IMR-90 (cell line): Measurements from ENCODE around the gene ACAD11. TPM values are rescaled to one million over a fixed set of nuclear protein-coding genes. Genes with fewer than 3 reads are reported as not detected.

Experiments
- ATAC-seq: fragments of 200-7000 bp; cut with Tn5 transposase; 2 replicates; pipeline ENCODE4 v1.9.1; 2020; ENCODE audit warnings: low read depth, mild to moderate bottlenecking, moderate library complexity
- BruUV-seq: library from RNA; stranded (reverse); fragments of 400-500 nt; replicated peaks from 2 replicates; lab custom pipeline; 2021; lab: Mats Ljungman, UMichigan
- CTCF ChIA-PET: fragments of 300-600 bp; formaldehyde crosslinking; extraction: SDS; loops from one replicate; lab custom pipeline; 2021; ENCODE audit warnings: antibody characterized with exemption; lab: Yijun Ruan, JAX
- POLR2A ChIA-PET: fragments of 300-600 bp; sonication (Branson Sonifier 250); formaldehyde crosslinking; loops from one replicate; lab custom pipeline; 2022; ENCODE audit warnings: antibody characterized with exemption; ENCODE audit not compliant: unreplicated experiment; lab: Charles Lee
- DNase-seq: peaks from one replicate; pipeline ENCODE4 v3.0.0; 2013
- H2AFZ ChIP-seq: replicated peaks from 2 replicates; pipeline ENCODE3; 2013; ENCODE audit warnings: low read length, mild to moderate bottlenecking; ENCODE audit not compliant: poor library complexity
- H2AK5ac ChIP-seq: 2 replicates; pipeline ENCODE4 v1.6.1; 2013; ENCODE audit warnings: low read depth, low read length, inconsistent platforms
- H2AK9ac ChIP-seq: replicated peaks from 2 replicates; pipeline ENCODE3; 2013; ENCODE audit warnings: mild to moderate bottlenecking, low read depth, low read length, moderate library complexity; ENCODE audit not compliant: poor library complexity
- H2BK120ac ChIP-seq: 2 replicates; pipeline ENCODE4 v1.6.1; 2013; ENCODE audit warnings: low read depth, low read length, inconsistent platforms
- H2BK15ac ChIP-seq: 3 replicates; pipeline ENCODE4 v1.6.1; 2013; ENCODE audit warnings: low read depth, low read length, inconsistent platforms
- H2BK20ac ChIP-seq: 2 replicates; pipeline ENCODE4 v1.6.1; 2013; ENCODE audit warnings: low read depth, mild to moderate bottlenecking, inconsistent platforms, low read length, moderate library complexity
- H2BK5ac ChIP-seq: 2 replicates; pipeline ENCODE4 v1.6.1; 2013; ENCODE audit warnings: mild to moderate bottlenecking, low read depth, low read length, inconsistent platforms; ENCODE audit not compliant: poor library complexity, severe bottlenecking
- H3K14ac ChIP-seq: replicated peaks from 2 replicates; pipeline ENCODE4 v1.6.1; 2013; ENCODE audit warnings: low read depth, low read length, inconsistent platforms
- H3K18ac ChIP-seq: 2 replicates; pipeline ENCODE4 v1.6.1; 2013; ENCODE audit warnings: low read depth, low read length, control low read depth
- H3K23ac ChIP-seq: 2 replicates; pipeline ENCODE4 v1.6.1; 2013; ENCODE audit warnings: low read depth, low read length, inconsistent platforms
- H3K27ac ChIP-seq: 2 replicates; pipeline ENCODE4 v1.5.1; 2013; ENCODE audit warnings: mild to moderate bottlenecking, control low read depth, low read length; ENCODE audit not compliant: insufficient read depth
- H3K27me3 ChIP-seq: 2 replicates; pipeline ENCODE4 v1.6.1; 2013; ENCODE audit warnings: low read length; ENCODE audit not compliant: control insufficient read depth, insufficient read depth
- H3K36me3 ChIP-seq: 2 replicates; pipeline ENCODE4 v1.6.1; 2013; ENCODE audit warnings: low read length, mixed read lengths; ENCODE audit not compliant: control insufficient read depth, insufficient read depth
- H3K4ac ChIP-seq: 2 replicates; pipeline ENCODE4 v1.6.1; 2013; ENCODE audit warnings: low read depth, low read length, inconsistent platforms
- H3K4me1 ChIP-seq: 2 replicates; pipeline ENCODE4 v1.6.1; 2013; ENCODE audit warnings: low read length, mixed read lengths; ENCODE audit not compliant: control insufficient read depth, insufficient read depth
- H3K4me2 ChIP-seq: 2 replicates; pipeline ENCODE4 v1.6.1; 2013; ENCODE audit warnings: low read depth, mild to moderate bottlenecking, control low read depth, low read length, moderate library complexity
- H3K4me3 ChIP-seq: 2 replicates; pipeline ENCODE4 v1.5.1; 2013; ENCODE audit warnings: low read depth, mild to moderate bottlenecking, control low read depth, low read length, moderate library complexity; ENCODE audit not compliant: insufficient read depth
- H3K56ac ChIP-seq: 2 replicates; pipeline ENCODE4 v1.6.1; 2013; ENCODE audit warnings: low read length, inconsistent platforms; ENCODE audit not compliant: insufficient read depth; ENCODE audit errors: extremely low read depth
- H3K79me1 ChIP-seq, 2 experiments: 2 replicates each; pipeline ENCODE4 v1.6.1; 2013; ENCODE audit warnings: low read length in 2 of 2, inconsistent platforms in 1 of 2, low read depth in 1 of 2
- H3K9ac ChIP-seq: 2 replicates; pipeline ENCODE4 v1.6.1; 2013; ENCODE audit warnings: low read depth, low read length, control low read depth
- H3K9me1 ChIP-seq: 2 replicates; pipeline ENCODE4 v1.6.1; 2013; ENCODE audit warnings: low read length, inconsistent platforms; ENCODE audit not compliant: insufficient read depth
- H3K9me3 ChIP-seq: 2 replicates; pipeline ENCODE4 v1.6.1; 2013; ENCODE audit warnings: low read length; ENCODE audit not compliant: control insufficient read depth, insufficient read depth
- H4K20me1 ChIP-seq: 2 replicates; pipeline ENCODE4 v1.6.1; 2013; ENCODE audit warnings: low read length, inconsistent platforms; ENCODE audit not compliant: insufficient read depth
- H4K5ac ChIP-seq: 2 replicates; pipeline ENCODE4 v1.6.1; 2013; ENCODE audit warnings: mild to moderate bottlenecking, low read depth, low read length, control low read depth
- H4K8ac ChIP-seq, 2 experiments: 2 replicates each; pipeline ENCODE4 v1.6.1; 2013; ENCODE audit warnings: low read depth in 2 of 2, low read length in 2 of 2, control low read depth in 1 of 2, inconsistent platforms in 1 of 2
- H4K91ac ChIP-seq: 2 replicates; pipeline ENCODE4 v1.6.1; 2013; ENCODE audit warnings: low read depth, low read length, inconsistent platforms; ENCODE audit not compliant: insufficient read depth
- CEBPB ChIP-seq: IDR thresholded peaks from 2 replicates; pipeline ENCODE4 v1.6.1; 2012; ENCODE audit warnings: low read depth, low read length, improper control_type of control experiment
- MAFK ChIP-seq: IDR thresholded peaks from 2 replicates; pipeline ENCODE4 v1.6.1; 2012; ENCODE audit warnings: low read depth, low read length, improper control_type of control experiment
- NFE2L2 ChIP-seq: fragments of 150-350 bp; IDR thresholded peaks from 2 replicates; pipeline ENCODE4 v1.6.1; 2016; ENCODE audit warnings: low read depth, mild to moderate bottlenecking, low read length
- POLR2A ChIP-seq: IDR thresholded peaks from 2 replicates; pipeline ENCODE4 v1.6.1; 2012; ENCODE audit warnings: mild to moderate bottlenecking, low read depth, low read length
- RAD21 ChIP-seq: IDR thresholded peaks from 2 replicates; pipeline ENCODE4 v1.6.1; 2012; ENCODE audit warnings: low read length, improper control_type of control experiment
- WGBS, 2 experiments: methylation state at CpG; one replicate each; pipeline versions ENCODE4 v1.1.5 to v1.1.7; 2013; ENCODE audit warnings: missing lambda C conversion rate in 2 of 2; ENCODE audit not compliant: insufficient read length in 1 of 2; ENCODE audit errors: extremely low coverage in 2 of 2; 5-methylcytosine and 5-hydroxymethylcytosine counted together
- dilution Hi-C: fragments of 300-500 bp; cut with HindIII; formaldehyde crosslinking; loops from one replicate; pipeline ENCODE4 v1.14.3; 2018; ENCODE audit warnings: low sequenced_read_pairs; ENCODE audit not compliant: unreplicated experiment
- in situ Hi-C: fragments of 300-500 bp; cut with MboI; formaldehyde crosslinking; loops from 3 replicates; pipeline ENCODE4 v1.14.3; 2019; ENCODE audit warnings: low sequenced_read_pairs, inconsistent platforms, mixed read lengths
- intact Hi-C: fragments of 100-400 bp; cut with micrococcal nuclease; formaldehyde crosslinking; loops from 2 replicates; pipeline ENCODE4 v1.10.0; 2022
- polyA plus RNA-seq, 3 experiments: library from polyadenylated mRNA; depleted of rRNA; stranded (reverse); fragments of >200 nt; gene quantifications; 2 replicates each; pipeline ENCODE4 v1.2.3, GENCODE V29; 2012; ENCODE audit warnings: low replicate concordance in 1 of 3
- total RNA-seq: library from RNA; depleted of rRNA; stranded (reverse); fragments of >200 nt; gene quantifications from 2 replicates; pipeline ENCODE4 v1.2.3, GENCODE V29; 2012

ACAD11 gene
- total and polyA plus RNA-seq, 2 of the 4 experiments (the other 2 are of a cell fraction), result 16.0 to 18.8 TPM

GRCh38 chr3:132593241-132593946 lies 66.2 kb downstream of the ACAD11 start:
- peak overlapping the region; percentile 91 for H3K23ac ChIP-seq
- H3K18ac ChIP-seq, result peak overlapping the region; percentile 97
- dilution Hi-C loops, result no loop called here
- ChIA-PET CTCF (interaction anchor here (0.6 to 0.8 kb wide), 4 partner anchors 48 to 89 kb away, joined by 3 to 4 read pairs (median 3); no protein-coding TSS in a partner anchor), POLR2A (no interaction called here)
- TF ChIP-seq NFE2L2 (no peak), POLR2A (no peak), MAFK (no peak), CEBPB (peak; percentile 26; the same call in 1 of the 2 replicates), RAD21 (no peak)
- H3K9me1 ChIP-seq, result peaks cover 8% of the 10 kb centered on the region
- H3K36me3 ChIP-seq, result no peaks in the 10 kb centered on the region
- peak overlapping the region; percentile 100 for H2AK5ac ChIP-seq
- peak overlapping the region; percentile 86 for H2AFZ ChIP-seq
- peaks cover 0 to 9% of the 10 kb centered on the region in 2 experiments; a peak in 2 of 4 replicates for H3K79me1 ChIP-seq
- H2BK5ac ChIP-seq, result peak overlapping the region; percentile 100
- H2BK20ac ChIP-seq, result peak overlapping the region; percentile 100
- peak overlapping the region; percentile 99 for H2BK15ac ChIP-seq
- in situ Hi-C loops, result no loop called here
- no peaks in the 10 kb centered on the region for H3K9me3 ChIP-seq
- peak overlapping the region; percentile 71 for H3K9ac ChIP-seq
- H3K27ac ChIP-seq, result peak overlapping the region; percentile 100
- H3K4me3 ChIP-seq, result no peak overlapping the region
- peak overlapping the region; percentile 84 for H3K4me2 ChIP-seq
- intact Hi-C loops, result loop anchor here (5.0 kb wide), 1 partner anchor 51 kb away; no protein-coding TSS in a partner anchor
- peak overlapping the region; percentile 99 for H4K91ac ChIP-seq
- H4K5ac ChIP-seq, result peak overlapping the region; percentile 90
- H4K20me1 ChIP-seq, result no peaks in the 10 kb centered on the region
- H3K14ac ChIP-seq, result peak overlapping the region; percentile 100
- no TSS peak for BruUV-seq
- H3K4me1 ChIP-seq, result peaks cover 8% of the 10 kb centered on the region
- no CpG with 5 or more reads among the region's 1 CpG for WGBS, 2 experiments
- ATAC-seq (peak; percentile 52), DNase-seq (peak; percentile 27)
- peak overlapping the region; percentile 92 to 99 for H4K8ac ChIP-seq
- peak overlapping the region; percentile 77 for H2AK9ac ChIP-seq
- peak overlapping the region; percentile 99 for H3K56ac ChIP-seq
- H3K4ac ChIP-seq, result peak overlapping the region; percentile 100
- H2BK120ac ChIP-seq, result peak overlapping the region; percentile 100
- no peaks in the 10 kb centered on the region for H3K27me3 ChIP-seq
